Smooth muscle cell (in vitro differentiated cells): ENCODE results near the gene NLRP5. TPM values are rescaled to one million over a fixed set of nuclear protein-coding genes. Genes with fewer than 3 reads are reported as not detected.

Source experiments
- DNase-seq: peaks from one replicate; lab custom pipeline; 2025; ENCODE audit not compliant: unreplicated experiment; lab: John Stamatoyannopoulos, UW
- H2AFZ ChIP-seq: fragments of 200-600 bp; sonication (generic); 2 replicates; pipeline ENCODE4 v1.6.0; 2016; ENCODE audit warnings: antibody characterized with exemption, low read depth, mild to moderate bottlenecking
- H3F3A ChIP-seq: fragments of 200-600 bp; sonication (generic); 2 replicates; pipeline ENCODE4 v1.6.0; 2017; ENCODE audit warnings: antibody characterized with exemption, low read depth
- H3K27ac ChIP-seq: fragments of 200-600 bp; sonication (generic); 2 replicates; pipeline ENCODE4 v1.5.1; 2016; ENCODE audit warnings: low read depth, mild to moderate bottlenecking
- H3K27me3 ChIP-seq: fragments of 200-600 bp; sonication (generic); 2 replicates; pipeline ENCODE4 v1.6.1; 2016; ENCODE audit warnings: low read depth, mild to moderate bottlenecking
- H3K36me3 ChIP-seq: fragments of 200-600 bp; sonication (generic); 2 replicates; pipeline ENCODE4 v1.5.1; 2016; ENCODE audit warnings: low read depth
- H3K4me1 ChIP-seq: fragments of 200-600 bp; sonication (generic); 2 replicates; pipeline ENCODE4 v1.5.1; 2016; ENCODE audit warnings: low read depth
- H3K4me2 ChIP-seq: fragments of 200-600 bp; sonication (generic); 2 replicates; pipeline ENCODE4 v1.6.0; 2016; ENCODE audit warnings: mild to moderate bottlenecking
- H3K4me3 ChIP-seq: fragments of 200-600 bp; sonication (generic); 2 replicates; pipeline ENCODE4 v1.5.1; 2016; ENCODE audit warnings: mild to moderate bottlenecking
- H3K79me2 ChIP-seq: fragments of 200-600 bp; sonication (generic); 2 replicates; pipeline ENCODE4 v1.6.0; 2016; ENCODE audit warnings: low read depth, mild to moderate bottlenecking
- H3K9ac ChIP-seq: fragments of 200-600 bp; sonication (generic); 2 replicates; pipeline ENCODE4 v1.6.0; 2016; ENCODE audit warnings: low read depth
- H3K9me3 ChIP-seq: fragments of 200-600 bp; sonication (generic); replicated peaks from 2 replicates; pipeline ENCODE4 v1.5.1; 2016; ENCODE audit warnings: low read depth
- H4K20me1 ChIP-seq: fragments of 200-600 bp; sonication (generic); 2 replicates; pipeline ENCODE4 v1.6.0; 2016; ENCODE audit warnings: low read depth
- CTCF ChIP-seq: fragments of 200-600 bp; sonication (generic); IDR thresholded peaks from 2 replicates; pipeline ENCODE4 v1.5.1; 2017; ENCODE audit warnings: borderline replicate concordance, mild to moderate bottlenecking, antibody characterized with exemption; ENCODE audit not compliant: insufficient read depth, poor library complexity, severe bottlenecking
- WGBS: methylation state at CpG from one replicate; pipeline ENCODE4 v1.1.7; 2016; ENCODE audit warnings: low lambda C conversion rate; 5-methylcytosine and 5-hydroxymethylcytosine counted together
- polyA plus RNA-seq: library from polyadenylated mRNA; unstranded; fragments of >200 nt; fragmentation: Nextera tagmentation; extraction: Ambion mirVana; gene quantifications from 2 replicates; pipeline ENCODE4 v1.2.1, GENCODE V29; 2016
- total RNA-seq: library from RNA; depleted of rRNA; stranded (reverse); fragments of >200 nt; gene quantifications from 2 replicates; pipeline ENCODE4 v1.2.3, GENCODE V29; 2014

The NLRP5 gene
- total and polyA plus RNA-seq, 2 experiments from 2014 or later, result not detected

GRCh38 chr19:55956431-55956830 is 30.1 kb upstream of the NLRP5 start:
- no peaks in the 10 kb centered on the region for H3K79me2 ChIP-seq
- no peak overlapping the region for H2AFZ ChIP-seq
- peaks cover 17% of the 10 kb centered on the region for H3K9me3 ChIP-seq
- H3K4me3 ChIP-seq, result no peak overlapping the region
- no peak overlapping the region for H3K27ac ChIP-seq
- H3K4me1 ChIP-seq, result no peaks in the 10 kb centered on the region
- no peaks in the 10 kb centered on the region for H3K36me3 ChIP-seq
- no peak overlapping the region for H3K9ac ChIP-seq
- H3K4me2 ChIP-seq, result no peak overlapping the region
- DNase-seq, result no peak
- WGBS, result 90% methylated on average over 7 of the region's 7 CpGs
- TF ChIP-seq CTCF, result no peak
- no peaks in the 10 kb centered on the region for H3F3A ChIP-seq
- no peaks in the 10 kb centered on the region for H4K20me1 ChIP-seq
- H3K27me3 ChIP-seq, result no peaks in the 10 kb centered on the region

GRCh38 chr19:55958356-55958755 is 28.2 kb upstream of the NLRP5 start:
- TF ChIP-seq CTCF, result no peak
- no peak overlapping the region for H3K27ac ChIP-seq
- peaks cover 13% of the 10 kb centered on the region for H3K9me3 ChIP-seq
- H4K20me1 ChIP-seq, result no peaks in the 10 kb centered on the region
- H3K27me3 ChIP-seq, result no peaks in the 10 kb centered on the region
- no peak overlapping the region for H3K4me3 ChIP-seq
- no peak overlapping the region for H3K4me2 ChIP-seq
- H3K79me2 ChIP-seq, result no peaks in the 10 kb centered on the region
- no peaks in the 10 kb centered on the region for H3K4me1 ChIP-seq
- no peaks in the 10 kb centered on the region for H3F3A ChIP-seq
- no peak for DNase-seq
- H3K9ac ChIP-seq, result no peak overlapping the region
- no peaks in the 10 kb centered on the region for H3K36me3 ChIP-seq
- no peak overlapping the region for H2AFZ ChIP-seq
- 63% methylated on average over 4 of the region's 4 CpGs for WGBS

DNA sequence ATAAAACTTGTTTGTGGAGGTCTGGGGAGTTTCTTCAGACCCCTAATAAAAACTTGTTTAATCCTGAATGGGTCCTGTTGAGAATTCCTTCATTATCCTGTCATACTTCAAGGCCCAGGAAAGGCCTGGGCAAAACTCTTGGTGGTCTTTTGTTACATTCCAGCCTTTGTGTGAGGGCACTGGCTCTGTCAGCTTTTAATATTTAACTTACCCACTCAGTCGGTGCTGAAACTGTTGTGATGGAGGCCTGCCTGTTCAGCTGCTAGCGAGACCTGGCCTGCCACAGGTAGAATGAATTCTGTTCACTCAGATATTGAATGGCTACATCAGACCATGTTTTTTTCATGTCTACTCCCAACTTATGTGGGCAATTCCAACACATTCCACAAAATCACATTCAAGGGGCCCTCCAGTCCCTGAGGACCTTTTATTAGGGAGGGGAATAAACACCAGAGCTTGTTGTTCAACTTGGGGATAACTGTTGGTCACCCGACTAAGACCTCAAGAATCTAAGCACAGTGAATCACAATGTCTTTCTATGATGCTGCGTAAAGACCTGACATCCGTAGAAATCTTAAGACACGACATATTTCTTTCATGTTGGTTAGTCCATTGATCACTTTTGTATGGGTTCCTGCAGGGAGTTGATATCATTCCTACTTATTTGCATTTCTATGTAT is 26.4 kb upstream of the NLRP5 start:
- no peak for TF ChIP-seq CTCF
- H3K9me3 ChIP-seq, result peaks cover 8% of the 10 kb centered on the region
- H3K27me3 ChIP-seq, result no peaks in the 10 kb centered on the region
- no peaks in the 10 kb centered on the region for H3K79me2 ChIP-seq
- no peak overlapping the region for H2AFZ ChIP-seq
- H3K4me3 ChIP-seq, result no peak overlapping the region
- no peak for DNase-seq
- H4K20me1 ChIP-seq, result no peaks in the 10 kb centered on the region
- no peaks in the 10 kb centered on the region for H3K36me3 ChIP-seq
- H3F3A ChIP-seq, result no peaks in the 10 kb centered on the region
- no peak overlapping the region for H3K4me2 ChIP-seq
- WGBS, result 77% methylated on average over 6 of the region's 6 CpGs
- no peak overlapping the region for H3K9ac ChIP-seq
- H3K4me1 ChIP-seq, result no peaks in the 10 kb centered on the region
- no peak overlapping the region for H3K27ac ChIP-seq

GRCh38 chr19:55962186-55962585 is 24.4 kb upstream of the NLRP5 start:
- no peak for TF ChIP-seq CTCF

More at GRCh38 chr19:55962186-55962585, 24.4 kb upstream of the NLRP5 start:
- Histone ChIP-seq H3K27me3 (no peaks in the 10 kb centered on the region), H3K36me3 (no peaks in the 10 kb centered on the region), H4K20me1 (no peaks in the 10 kb centered on the region), H3K4me1 (no peaks in the 10 kb centered on the region), H2AFZ (no peak overlapping the region), H3K9ac (no peak overlapping the region), H3F3A (no peaks in the 10 kb centered on the region), H3K4me2 (no peak overlapping the region), H3K79me2 (no peaks in the 10 kb centered on the region), H3K9me3 (peaks cover 8% of the 10 kb centered on the region), H3K4me3 (no peak overlapping the region), H3K27ac (no peak overlapping the region)
- no peak for DNase-seq
- WGBS, result 87% methylated on average over 10 of the region's 10 CpGs
